LNCAP (cell line): Measurements from ENCODE around the gene TIMM13.

Experiments
- CTCF ChIP-seq: fragments of 450-650 bp; IDR thresholded peaks from 2 replicates; pipeline ENCODE4 v1.5.1; 2017; ENCODE audit warnings: mild to moderate bottlenecking

TIMM13 gene

DNA sequence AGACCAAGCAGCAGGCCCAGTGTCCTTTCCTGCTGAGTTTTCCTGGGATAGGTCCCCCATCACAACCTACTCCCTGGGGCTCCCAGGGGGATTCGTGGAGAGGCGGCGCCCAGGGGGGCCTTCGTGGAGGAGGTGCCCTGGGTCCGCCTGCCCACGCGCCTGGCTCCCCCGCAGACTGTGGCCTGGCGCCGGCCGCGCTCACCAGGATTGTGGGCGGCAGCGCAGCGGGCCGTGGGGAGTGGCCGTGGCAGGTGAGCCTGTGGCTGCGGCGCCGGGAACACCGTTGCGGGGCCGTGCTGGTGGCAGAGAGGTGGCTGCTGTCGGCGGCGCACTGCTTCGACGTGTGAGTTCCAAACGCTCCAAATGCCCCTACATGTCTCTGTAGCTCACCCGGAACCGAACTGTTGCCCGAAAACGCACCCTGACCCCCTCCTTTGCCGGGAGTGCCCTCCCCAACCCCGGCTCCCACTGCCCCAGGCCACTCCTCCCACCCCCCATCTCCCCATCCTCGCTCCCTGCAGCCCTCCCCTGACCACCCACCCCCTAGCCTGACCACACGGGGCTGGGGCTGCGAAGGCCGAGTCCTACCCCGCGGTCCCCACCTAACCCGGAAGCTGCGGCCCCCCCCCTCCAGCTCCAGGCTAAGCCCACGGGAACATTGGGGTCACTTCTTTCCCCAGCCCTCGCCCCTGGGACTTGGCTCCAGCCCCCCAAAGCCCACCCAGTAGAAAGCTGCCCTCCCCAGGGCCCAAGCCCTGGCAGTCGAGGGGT is 3.3 kb downstream of the TIMM13 start:
- no peak for TF ChIP-seq CTCF

DNA sequence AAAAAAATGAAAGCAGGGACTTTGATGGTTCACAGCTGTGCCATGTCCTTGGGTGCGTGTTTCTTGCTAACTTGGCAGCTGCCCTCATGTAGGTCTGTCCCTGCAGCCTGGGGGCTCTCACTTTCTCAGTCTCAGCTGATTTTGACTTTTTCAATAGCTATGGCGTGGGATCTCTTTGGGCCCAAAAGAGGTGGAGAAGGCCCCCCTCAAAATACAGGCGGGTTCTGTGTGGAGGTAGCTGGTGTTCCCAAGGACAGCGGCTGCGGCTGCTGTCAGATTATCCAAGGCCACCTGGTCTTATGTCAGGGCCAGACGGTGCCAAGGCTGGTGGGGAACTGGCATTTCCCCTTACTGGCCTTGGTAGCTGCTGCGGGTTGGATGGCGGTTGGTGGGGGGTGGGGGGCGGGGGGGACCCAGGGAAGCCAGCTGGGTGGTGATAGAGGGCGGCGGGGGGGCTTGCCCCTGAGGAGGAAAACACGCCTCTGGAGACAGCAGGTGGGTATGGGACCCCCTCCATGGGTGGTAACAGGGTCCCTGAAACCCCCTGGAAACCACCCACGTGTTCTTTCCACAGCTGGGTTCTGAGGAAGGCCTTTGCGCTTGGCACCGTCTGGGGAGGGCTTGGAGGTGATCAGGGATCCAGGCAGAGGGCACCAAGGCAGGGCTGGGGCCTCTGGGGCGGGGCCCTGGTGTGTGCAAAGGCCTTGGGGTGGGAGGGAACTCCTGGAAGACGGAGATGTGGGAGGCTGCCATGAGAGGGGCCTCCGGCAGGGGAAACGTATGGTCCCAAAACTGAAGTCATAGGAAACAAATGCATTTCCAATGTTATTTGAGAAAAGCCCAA is 4.1 kb downstream of the TIMM13 start:
- no peak for TF ChIP-seq CTCF

DNA sequence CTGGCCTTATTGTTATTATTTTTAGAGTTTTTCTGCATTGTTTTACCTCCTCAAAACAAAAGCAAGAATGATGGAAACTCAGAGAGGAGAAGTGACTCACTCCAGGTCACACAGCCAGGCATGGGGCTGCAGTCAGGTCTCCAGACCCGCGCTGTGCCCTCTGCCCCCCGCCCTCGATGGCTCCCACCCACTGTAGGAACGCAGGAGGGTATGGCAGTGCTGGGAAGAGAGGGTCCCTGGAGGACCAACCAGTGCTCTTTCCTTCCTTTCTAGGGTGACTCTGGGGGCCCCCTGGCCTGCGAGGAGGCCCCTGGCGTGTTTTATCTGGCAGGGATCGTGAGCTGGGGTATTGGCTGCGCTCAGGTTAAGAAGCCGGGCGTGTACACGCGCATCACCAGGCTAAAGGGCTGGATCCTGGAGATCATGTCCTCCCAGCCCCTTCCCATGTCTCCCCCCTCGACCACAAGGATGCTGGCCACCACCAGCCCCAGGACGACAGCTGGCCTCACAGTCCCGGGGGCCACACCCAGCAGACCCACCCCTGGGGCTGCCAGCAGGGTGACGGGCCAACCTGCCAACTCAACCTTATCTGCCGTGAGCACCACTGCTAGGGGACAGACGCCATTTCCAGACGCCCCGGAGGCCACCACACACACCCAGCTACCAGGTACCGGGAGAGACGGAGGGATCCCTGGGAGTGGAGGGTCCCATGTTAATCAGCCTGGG is 5.6 kb downstream of the TIMM13 start:
- no peak for TF ChIP-seq CTCF

- no peak for TF ChIP-seq CTCF
These were observed 6.9 kb downstream of the TIMM13 start for GRCh38 chr19:2420490-2420889.

GRCh38 chr19:2419754-2420153 is 7.6 kb downstream of the TIMM13 start:
- TF ChIP-seq CTCF = no peak

GRCh38 chr19:2417881-2418406 is 9.4 kb downstream of the TIMM13 start:
- TF ChIP-seq CTCF = no peak
